ENCODE results near the gene PCNA.

DNA sequence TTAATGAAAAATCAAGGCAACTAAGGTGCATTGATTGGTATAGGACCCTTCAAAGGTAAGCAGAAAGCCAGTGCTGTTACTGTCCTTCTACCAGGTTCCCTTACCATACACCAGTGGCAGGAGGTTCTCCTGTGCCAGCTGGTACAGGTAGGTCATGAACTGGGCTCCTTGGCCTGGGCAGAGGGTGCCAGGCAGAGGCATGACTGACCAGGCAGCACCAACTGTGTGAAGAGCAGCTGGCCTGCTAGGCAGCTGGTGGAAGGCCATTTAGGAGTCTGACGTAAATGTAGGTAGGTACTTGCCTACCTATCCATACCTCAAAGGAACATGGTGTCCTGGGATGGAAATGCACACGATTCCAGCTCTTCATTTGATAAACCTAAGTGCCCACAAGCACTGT, 23.3 kb downstream of the PCNA start:
- TF ChIP-seq POLR2A (IDR thresholded peaks at IDR 0.05) (no peak), POLR2AphosphoS5 (IDR thresholded peaks at IDR 0.05) (no peak)
- TF ChIP-seq, protein P1, sequence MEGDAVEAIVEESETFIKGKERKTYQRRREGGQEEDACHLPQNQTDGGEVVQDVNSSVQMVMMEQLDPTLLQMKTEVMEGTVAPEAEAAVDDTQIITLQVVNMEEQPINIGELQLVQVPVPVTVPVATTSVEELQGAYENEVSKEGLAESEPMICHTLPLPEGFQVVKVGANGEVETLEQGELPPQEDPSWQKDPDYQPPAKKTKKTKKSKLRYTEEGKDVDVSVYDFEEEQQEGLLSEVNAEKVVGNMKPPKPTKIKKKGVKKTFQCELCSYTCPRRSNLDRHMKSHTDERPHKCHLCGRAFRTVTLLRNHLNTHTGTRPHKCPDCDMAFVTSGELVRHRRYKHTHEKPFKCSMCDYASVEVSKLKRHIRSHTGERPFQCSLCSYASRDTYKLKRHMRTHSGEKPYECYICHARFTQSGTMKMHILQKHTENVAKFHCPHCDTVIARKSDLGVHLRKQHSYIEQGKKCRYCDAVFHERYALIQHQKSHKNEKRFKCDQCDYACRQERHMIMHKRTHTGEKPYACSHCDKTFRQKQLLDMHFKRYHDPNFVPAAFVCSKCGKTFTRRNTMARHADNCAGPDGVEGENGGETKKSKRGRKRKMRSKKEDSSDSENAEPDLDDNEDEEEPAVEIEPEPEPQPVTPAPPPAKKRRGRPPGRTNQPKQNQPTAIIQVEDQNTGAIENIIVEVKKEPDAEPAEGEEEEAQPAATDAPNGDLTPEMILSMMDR (IDR thresholded peaks at IDR 0.05) = no peak
